ENCODE results near the gene ELL.

Gene ELL

GRCh38 chr19:18457483-18458331 is 64.2 kb downstream of the ELL start:
- H3K4me3 ChIP-seq (ENCODE audit: low read length), result no peak overlapping the region
- no peaks in the 10 kb centered on the region for H3K27me3 ChIP-seq (replicated peaks; ENCODE audit: control insufficient read depth, insufficient read depth, low read length)
- H3K36me3 ChIP-seq (ENCODE audit: control insufficient read depth, insufficient read depth, low read length, severe bottlenecking), result peaks cover 22% of the 10 kb centered on the region
- H3K9ac ChIP-seq (ENCODE audit: low read length), result peak overlapping the region; percentile 17
- H3K9me3 ChIP-seq (ENCODE audit: control insufficient read depth, low read length), result no peaks in the 10 kb centered on the region
- no peak for DNase-seq (ENCODE audit: low read depth)
- peaks cover 59% of the 10 kb centered on the region for H3K4me1 ChIP-seq (ENCODE audit: control insufficient read depth, insufficient read depth, low read length)

- Histone ChIP-seq H3K4me3 (ENCODE audit: low read length) (no peak overlapping the region), H3K9ac (ENCODE audit: low read length) (peak overlapping the region; percentile 17), H3K36me3 (ENCODE audit: control insufficient read depth, insufficient read depth, low read length, severe bottlenecking) (peaks cover 19% of the 10 kb centered on the region), H3K4me1 (ENCODE audit: control insufficient read depth, insufficient read depth, low read length) (peaks cover 66% of the 10 kb centered on the region), H3K9me3 (ENCODE audit: control insufficient read depth, low read length) (no peaks in the 10 kb centered on the region), H3K27me3 (replicated peaks; ENCODE audit: control insufficient read depth, insufficient read depth, low read length) (no peaks in the 10 kb centered on the region)
- DNase-seq (ENCODE audit: low read depth), result no peak
Measured at GRCh38 chr19:18456974-18457373, 64.9 kb downstream of the ELL start.

GRCh38 chr19:18456279-18456678 is 65.6 kb downstream of the ELL start:
- H3K36me3 ChIP-seq (ENCODE audit: control insufficient read depth, insufficient read depth, low read length, severe bottlenecking), result peaks cover 19% of the 10 kb centered on the region
- no peak for DNase-seq (ENCODE audit: low read depth)
- H3K4me1 ChIP-seq (ENCODE audit: control insufficient read depth, insufficient read depth, low read length), result peaks cover 68% of the 10 kb centered on the region
- no peaks in the 10 kb centered on the region for H3K27me3 ChIP-seq (replicated peaks; ENCODE audit: control insufficient read depth, insufficient read depth, low read length)
- H3K9me3 ChIP-seq (ENCODE audit: control insufficient read depth, low read length), result no peaks in the 10 kb centered on the region
- no peak overlapping the region for H3K9ac ChIP-seq (ENCODE audit: low read length)
- no peak overlapping the region for H3K4me3 ChIP-seq (ENCODE audit: low read length)

GRCh38 chr19:18453269-18454024 is 68.4 kb downstream of the ELL start:
- H3K9ac ChIP-seq (ENCODE audit: low read length), result no peak overlapping the region
- H3K36me3 ChIP-seq (ENCODE audit: control insufficient read depth, insufficient read depth, low read length, severe bottlenecking), result peaks cover 36% of the 10 kb centered on the region

GRCh38 chr19:18452386-18452785 is 69.5 kb downstream of the ELL start:
- Histone ChIP-seq H3K9me3 (ENCODE audit: control insufficient read depth, low read length) (no peaks in the 10 kb centered on the region), H3K4me3 (ENCODE audit: low read length) (no peak overlapping the region), H3K27me3 (replicated peaks; ENCODE audit: control insufficient read depth, insufficient read depth, low read length) (no peaks in the 10 kb centered on the region), H3K36me3 (ENCODE audit: control insufficient read depth, insufficient read depth, low read length, severe bottlenecking) (peaks cover 45% of the 10 kb centered on the region), H3K9ac (ENCODE audit: low read length) (peak overlapping the region; percentile 27), H3K4me1 (ENCODE audit: control insufficient read depth, insufficient read depth, low read length) (peaks cover 43% of the 10 kb centered on the region)
- DNase-seq (ENCODE audit: low read depth), result no peak

More at GRCh38 chr19:18453269-18454024, 68.4 kb downstream of the ELL start:
- Histone ChIP-seq H3K4me3 (ENCODE audit: low read length) (no peak overlapping the region), H3K4me1 (ENCODE audit: control insufficient read depth, insufficient read depth, low read length) (peaks cover 52% of the 10 kb centered on the region), H3K9me3 (ENCODE audit: control insufficient read depth, low read length) (no peaks in the 10 kb centered on the region), H3K27me3 (replicated peaks; ENCODE audit: control insufficient read depth, insufficient read depth, low read length) (no peaks in the 10 kb centered on the region)
- peak; percentile 57 for DNase-seq (ENCODE audit: low read depth)

GRCh38 chr19:18450931-18451836 is 70.7 kb downstream of the ELL start:
- peak; percentile 89 for DNase-seq (ENCODE audit: low read depth)
- Histone ChIP-seq H3K9me3 (ENCODE audit: control insufficient read depth, low read length) (no peaks in the 10 kb centered on the region), H3K36me3 (ENCODE audit: control insufficient read depth, insufficient read depth, low read length, severe bottlenecking) (peaks cover 55% of the 10 kb centered on the region)

GRCh38 chr19:18450021-18450930 is 71.6 kb downstream of the ELL start:
- H3K4me1 ChIP-seq (ENCODE audit: control insufficient read depth, insufficient read depth, low read length), result peaks cover 28% of the 10 kb centered on the region
- H3K9me3 ChIP-seq (ENCODE audit: control insufficient read depth, low read length), result no peaks in the 10 kb centered on the region
- no peak for DNase-seq (ENCODE audit: low read depth)
- H3K36me3 ChIP-seq (ENCODE audit: control insufficient read depth, insufficient read depth, low read length, severe bottlenecking), result peaks cover 59% of the 10 kb centered on the region
- no peak overlapping the region for H3K9ac ChIP-seq (ENCODE audit: low read length)
- H3K27me3 ChIP-seq (replicated peaks; ENCODE audit: control insufficient read depth, insufficient read depth, low read length), result no peaks in the 10 kb centered on the region
- no peak overlapping the region for H3K4me3 ChIP-seq (ENCODE audit: low read length)

More at GRCh38 chr19:18450931-18451836, 70.7 kb downstream of the ELL start:
- Histone ChIP-seq H3K4me1 (ENCODE audit: control insufficient read depth, insufficient read depth, low read length) (peaks cover 31% of the 10 kb centered on the region), H3K9ac (ENCODE audit: low read length) (peak overlapping the region; percentile 34), H3K27me3 (replicated peaks; ENCODE audit: control insufficient read depth, insufficient read depth, low read length) (no peaks in the 10 kb centered on the region), H3K4me3 (ENCODE audit: low read length) (no peak overlapping the region)

- Histone ChIP-seq H3K27me3 (replicated peaks; ENCODE audit: control insufficient read depth, insufficient read depth, low read length) (no peaks in the 10 kb centered on the region), H3K4me3 (ENCODE audit: low read length) (no peak overlapping the region), H3K9ac (ENCODE audit: low read length) (no peak overlapping the region), H3K4me1 (ENCODE audit: control insufficient read depth, insufficient read depth, low read length) (peaks cover 28% of the 10 kb centered on the region), H3K9me3 (ENCODE audit: control insufficient read depth, low read length) (no peaks in the 10 kb centered on the region), H3K36me3 (ENCODE audit: control insufficient read depth, insufficient read depth, low read length, severe bottlenecking) (peaks cover 65% of the 10 kb centered on the region)
- no peak for DNase-seq (ENCODE audit: low read depth)
Measured at GRCh38 chr19:18449552-18449951, 72.3 kb downstream of the ELL start.

GRCh38 chr19:18446811-18447359 is 75.0 kb downstream of the ELL start:
- DNase-seq (ENCODE audit: low read depth), result no peak
- H3K9ac ChIP-seq (ENCODE audit: low read length), result no peak overlapping the region
- no peak overlapping the region for H3K4me3 ChIP-seq (ENCODE audit: low read length)
- peaks cover 78% of the 10 kb centered on the region for H3K36me3 ChIP-seq (ENCODE audit: control insufficient read depth, insufficient read depth, low read length, severe bottlenecking)
- H3K27me3 ChIP-seq (replicated peaks; ENCODE audit: control insufficient read depth, insufficient read depth, low read length), result no peaks in the 10 kb centered on the region
- H3K4me1 ChIP-seq (ENCODE audit: control insufficient read depth, insufficient read depth, low read length), result peaks cover 10% of the 10 kb centered on the region
- no peaks in the 10 kb centered on the region for H3K9me3 ChIP-seq (ENCODE audit: control insufficient read depth, low read length)
